Heart left ventricle (tissue), 16 donors: ENCODE data around the gene SEC61B. TPM values are rescaled to one million over a fixed set of nuclear protein-coding genes. Genes with fewer than 3 reads are reported as not detected.
"Not testable (repeated sequence)": the region's sequence is repeated elsewhere in the genome, so short reads cannot be mapped to it uniquely, and the experiment has no call there.

Source experiments
- ATAC-seq, 4 donors: fragments of 200-7000 bp; cut with Tn5 transposase; one replicate each; pipeline ENCODE4 v1.9.1; 2020 to 2022; ENCODE audit warnings: moderate library complexity in 4 of 4, mild to moderate bottlenecking in 3 of 4, moderate number of reproducible peaks in 1 of 4
- DNase-seq, 5 donors: peaks; one replicate each; pipeline ENCODE4 v3.0.0-alpha.2; 2020
- H3K27ac ChIP-seq, 12 donors: fragments of 200-600 bp; sonication (generic) in 4 of 12; one replicate each; pipeline versions ENCODE4 v1.5.0 to v1.8.0; 2016 to 2022; ENCODE audit warnings: mild to moderate bottlenecking in 2 of 12
- H3K27me3 ChIP-seq, 9 donors: fragments of 200-600 bp; sonication (generic) in 2 of 9; one replicate each; pipeline versions ENCODE4 v1.5.1 to v1.8.0; 2016 to 2022; ENCODE audit warnings: mild to moderate bottlenecking in 3 of 9
- H3K36me3 ChIP-seq, 9 donors: fragments of 200-600 bp; sonication (generic) in 2 of 9; one replicate each; pipeline versions ENCODE4 v1.5.0 to v1.8.0; 2018 to 2022; ENCODE audit warnings: mild to moderate bottlenecking in 2 of 9
- H3K4me1 ChIP-seq, 12 donors: fragments of 200-600 bp; sonication (generic) in 4 of 12; one replicate each; pipeline versions ENCODE4 v1.5.0 to v1.8.0; 2016 to 2022; ENCODE audit warnings: mild to moderate bottlenecking in 3 of 12
- H3K4me3 ChIP-seq, 12 donors: fragments of 200-600 bp; sonication (generic) in 4 of 12; one replicate each; pipeline versions ENCODE4 v1.5.0 to v1.8.0; 2017 to 2022; ENCODE audit warnings: mild to moderate bottlenecking in 9 of 12, moderate library complexity in 4 of 12
- H3K9me3 ChIP-seq, 12 donors: fragments of 200-600 bp; sonication (generic) in 4 of 12; one replicate each; pipeline versions ENCODE4 v1.5.0 to v1.8.0; 2016 to 2022; ENCODE audit warnings: mild to moderate bottlenecking in 1 of 12
- POLR2A ChIP-seq, 2 donors: fragments of 450-650 bp; IDR thresholded peaks; one replicate each; pipeline ENCODE4 v1.6.1; 2017; ENCODE audit warnings: antibody characterized with exemption in 2 of 2, mild to moderate bottlenecking in 2 of 2, moderate library complexity in 2 of 2
- WGBS, 4 donors: extraction: QIAGEN DNeasy Blood & Tissue Kit in 2 of 4; methylation state at CpG; one replicate each; pipeline versions ENCODE4 v1.1.5 to v1.1.7; 2013 to 2018; 5-methylcytosine and 5-hydroxymethylcytosine counted together
- intact Hi-C, 10 donors: fragments of 100-400 bp; cut with DNase I; formaldehyde crosslinking; loops; one replicate each; pipeline versions ENCODE4 v1.11.1 to v1.14.2; 2022
- polyA plus RNA-seq, 2 donors: library from polyadenylated mRNA; stranded (reverse); fragments of 200-250 nt; gene quantifications; one replicate each; pipeline ENCODE4 v1.2.3, GENCODE V29; 2013
- total RNA-seq, 9 donors: library from RNA; depleted of rRNA in 2 of 9; stranded (reverse); fragments of >200 nt in 2 of 9; fragmentation: NEBNext Ultra II Directional in 3 of 9; extraction: Animal tissue kit (Norgen Biotek cat#: 25700) in 3 of 9; gene quantifications; one replicate each; pipeline versions ENCODE4 v1.1.0 to v1.2.4, GENCODE V29; 2016 to 2023
- TF ChIP-seq, protein P1 (sequence below), 12 donors: fragments of 200-600 bp; sonication (generic) in 4 of 12; IDR thresholded peaks; one replicate each; pipeline versions ENCODE4 v1.5.0 to v1.8.0; 2018 to 2022; ENCODE audit warnings: antibody characterized with exemption in 12 of 12, mild to moderate bottlenecking in 5 of 12
- donor health status: ischemic (EF 13 %, LVEDD 7.1; RV severe dilation, severe dysfunction).
- donor health status: healthy with polysubstance abuse.
- donor health status: DM: no; HTN: yes; CAD: no.
- donor health status: DM: no; HTN: no; CAD: no.
- donor health status: ischemic (EF 25% LVEDD 6.9; RV normal size, moderate dysfunction).
- donor health status: ischemic (EF 25% LVEDD 5.7; RV mildly dilated, moderate dysfunction).
- donor health status: healthy.
- donor health status: DM: yes; HTN: yes; CAD: no.
- donor health status: ischemic (EF 35%, LVEDD 5.7; RV mildly dilated, moderate dysfunction).
- donor health status: nonischemic (EF 11% LVEDD 7.7; RV severe dilation, severe dysfunction).
- donor health status: DM: yes; HTN: yes; CAD: no.
- donor health status: PGD.
- donor health status: ischemic (EF 29% LVEDD 5.4; RV normal size, mild dysfunction).
- donor health status: nonischemic (EF 23%, LVEDD 6.1; RV moderate dilation, normal function).

SEC61B gene
- total and polyA plus RNA-seq, 11 donors, result 29.9 to 165 (median 40.6) TPM

GRCh38 chr9:99192786-99193465, 29.2 kb upstream of the SEC61B start:
- Histone ChIP-seq H3K27ac (no peak overlapping the region), H3K4me3 (no peak overlapping the region), H3K4me1 (no peaks in the 10 kb centered on the region), H3K36me3 (no peaks in the 10 kb centered on the region), H3K9me3 (no peaks in the 10 kb centered on the region), H3K27me3 (peaks cover 0 to 4% (median 0%) of the 10 kb centered on the region in 9 donors)
- intact Hi-C loops, result no loop called here
- TF ChIP-seq, protein P1, sequence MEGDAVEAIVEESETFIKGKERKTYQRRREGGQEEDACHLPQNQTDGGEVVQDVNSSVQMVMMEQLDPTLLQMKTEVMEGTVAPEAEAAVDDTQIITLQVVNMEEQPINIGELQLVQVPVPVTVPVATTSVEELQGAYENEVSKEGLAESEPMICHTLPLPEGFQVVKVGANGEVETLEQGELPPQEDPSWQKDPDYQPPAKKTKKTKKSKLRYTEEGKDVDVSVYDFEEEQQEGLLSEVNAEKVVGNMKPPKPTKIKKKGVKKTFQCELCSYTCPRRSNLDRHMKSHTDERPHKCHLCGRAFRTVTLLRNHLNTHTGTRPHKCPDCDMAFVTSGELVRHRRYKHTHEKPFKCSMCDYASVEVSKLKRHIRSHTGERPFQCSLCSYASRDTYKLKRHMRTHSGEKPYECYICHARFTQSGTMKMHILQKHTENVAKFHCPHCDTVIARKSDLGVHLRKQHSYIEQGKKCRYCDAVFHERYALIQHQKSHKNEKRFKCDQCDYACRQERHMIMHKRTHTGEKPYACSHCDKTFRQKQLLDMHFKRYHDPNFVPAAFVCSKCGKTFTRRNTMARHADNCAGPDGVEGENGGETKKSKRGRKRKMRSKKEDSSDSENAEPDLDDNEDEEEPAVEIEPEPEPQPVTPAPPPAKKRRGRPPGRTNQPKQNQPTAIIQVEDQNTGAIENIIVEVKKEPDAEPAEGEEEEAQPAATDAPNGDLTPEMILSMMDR (IDR thresholded peaks at IDR 0.05), result no peak
- TF ChIP-seq POLR2A (IDR thresholded peaks at IDR 0.05), result no peak
- ATAC-seq (no peak), DNase-seq (no peak)
- 77 to 81% (median 79%) methylated on average over 5 of the region's 5 CpGs for WGBS, 4 donors

GRCh38 chr9:99193466-99193821, 28.6 kb upstream of the SEC61B start:
- H3K4me1 ChIP-seq, result no peaks in the 10 kb centered on the region
- H3K4me3 ChIP-seq, result no peak overlapping the region
- WGBS, 4 donors, result 79 to 89% (median 86%) methylated on average over 2 of the region's 2 CpGs
- no peaks in the 10 kb centered on the region for H3K36me3 ChIP-seq
- no peaks in the 10 kb centered on the region for H3K9me3 ChIP-seq
- no peak for DNase-seq
- intact Hi-C loops, result no loop called here
- no peak overlapping the region for H3K27ac ChIP-seq
- TF ChIP-seq, protein P1 (IDR thresholded peaks at IDR 0.05), result no peak
- no peak for TF ChIP-seq POLR2A (IDR thresholded peaks at IDR 0.05)
- H3K27me3 ChIP-seq, result peaks cover 0 to 4% (median 0%) of the 10 kb centered on the region in 9 donors
- no peak for ATAC-seq

DNA sequence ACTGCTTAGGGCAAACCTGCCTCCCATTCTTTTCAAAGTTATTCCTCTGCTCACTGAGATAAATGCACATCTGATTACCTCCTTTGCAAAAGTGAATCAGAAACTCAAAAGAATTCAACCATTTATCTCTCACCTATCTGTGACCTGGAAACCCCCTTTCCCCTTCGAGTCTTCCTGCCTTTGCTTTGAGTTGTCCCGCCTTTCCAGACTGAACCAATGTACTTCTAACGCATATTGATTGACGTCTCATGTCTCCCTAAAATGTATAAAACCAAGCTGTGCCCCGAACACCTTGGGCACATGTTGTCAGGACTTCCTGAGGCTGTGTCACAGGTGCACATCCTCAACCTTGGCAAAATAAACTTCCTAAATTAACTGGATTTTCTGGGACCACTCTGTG, 25.6 kb upstream of the SEC61B start:
- ATAC-seq, DNase-seq, H3K4me1 ChIP-seq, H3K4me3 ChIP-seq, H3K27ac ChIP-seq, H3K36me3 ChIP-seq, H3K9me3 ChIP-seq, intact Hi-C loops, H3K27me3 ChIP-seq: not testable (repeated sequence)
- 79 to 85% (median 82%) methylated on average over 5 of the region's 5 CpGs for WGBS, 4 donors

DNA sequence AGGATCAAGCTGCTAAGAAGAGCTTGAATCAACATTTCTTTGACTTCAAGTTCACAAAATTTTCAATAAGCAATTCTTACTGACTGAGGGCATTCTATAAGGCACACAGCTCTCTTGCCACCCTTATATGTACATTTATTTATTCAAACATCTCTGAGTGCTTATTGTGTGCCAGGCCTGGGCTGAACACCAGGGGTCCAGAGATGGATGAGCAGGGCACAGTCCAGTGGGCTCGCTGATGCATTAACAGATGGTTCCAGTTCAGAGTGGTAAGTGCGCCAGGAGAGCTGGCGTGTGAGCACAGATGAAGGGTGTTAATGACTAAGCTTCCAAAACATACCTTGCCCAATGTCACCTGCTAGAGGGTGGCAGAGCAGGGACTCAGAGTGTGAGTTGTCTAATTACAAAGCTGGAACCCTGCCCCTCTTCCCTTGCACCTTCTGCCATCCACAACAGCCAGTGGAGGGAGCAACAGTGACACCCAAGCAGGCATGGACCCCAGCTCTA, 24.9 kb upstream of the SEC61B start:
- Histone ChIP-seq H3K4me1 (no peaks in the 10 kb centered on the region), H3K36me3 (no peaks in the 10 kb centered on the region), H3K27ac (no peak overlapping the region), H3K9me3 (no peaks in the 10 kb centered on the region), H3K27me3 (no peaks in the 10 kb centered on the region), H3K4me3 (no peak overlapping the region)
- intact Hi-C loops, result no loop called here
- 89 to 96% (median 95%) methylated on average over 3 of the region's 3 CpGs for WGBS, 4 donors
- no peak for TF ChIP-seq POLR2A (IDR thresholded peaks at IDR 0.05)
- TF ChIP-seq, protein P1 (IDR thresholded peaks at IDR 0.05), result no peak
- DNase-seq (no peak), ATAC-seq (no peak)

GRCh38 chr9:99197987-99198386, 24.1 kb upstream of the SEC61B start:
- H3K4me1 ChIP-seq, result no peaks in the 10 kb centered on the region
- TF ChIP-seq, protein P1 (IDR thresholded peaks at IDR 0.05), result no peak
- TF ChIP-seq POLR2A (IDR thresholded peaks at IDR 0.05), result no peak
- intact Hi-C loops, result no loop called here
- DNase-seq (no peak), ATAC-seq (no peak)
- H3K27me3 ChIP-seq, result no peaks in the 10 kb centered on the region
- H3K9me3 ChIP-seq, result no peaks in the 10 kb centered on the region
- H3K36me3 ChIP-seq, result no peaks in the 10 kb centered on the region
- H3K27ac ChIP-seq, result no peak overlapping the region
- WGBS, 4 donors, result 73 to 77% (median 76%) methylated on average over 9 of the region's 9 CpGs
- H3K4me3 ChIP-seq, result no peak overlapping the region
